ENCODE measurements around the gene ROR2. TPM values are rescaled to one million over a fixed set of nuclear protein-coding genes. Genes with fewer than 3 reads are reported as not detected.
A peak's percentile ranks its signal among the peaks of the same experiment; 100 is the strongest.

Gene ROR2
- total and polyA plus RNA-seq, 9 donors: 2.1 to 9.4 (median 4.6) TPM

DNA sequence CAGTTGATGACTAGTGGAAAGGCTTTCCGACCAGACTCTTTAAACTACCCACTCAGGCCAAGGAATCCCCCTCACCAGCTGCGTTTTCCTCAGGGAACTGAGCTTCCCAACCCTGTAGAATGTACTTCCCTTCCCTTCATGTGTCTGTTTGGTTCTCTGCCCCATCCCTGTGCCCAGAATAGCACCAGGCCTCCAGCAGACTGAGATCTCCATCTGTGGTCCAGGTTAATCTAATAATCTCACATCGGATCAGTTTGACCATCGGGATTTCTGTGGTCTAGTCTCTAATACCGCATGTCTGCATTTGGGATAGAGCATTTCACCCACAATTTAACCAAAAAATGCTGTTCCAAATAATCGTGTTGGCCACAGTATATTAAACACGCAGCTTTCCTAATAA lies 237.2 kb downstream of the ROR2 start:
- no peak for DNase-seq
- no peak overlapping the region for H3K27ac ChIP-seq (ENCODE audit: low read length)

DNA sequence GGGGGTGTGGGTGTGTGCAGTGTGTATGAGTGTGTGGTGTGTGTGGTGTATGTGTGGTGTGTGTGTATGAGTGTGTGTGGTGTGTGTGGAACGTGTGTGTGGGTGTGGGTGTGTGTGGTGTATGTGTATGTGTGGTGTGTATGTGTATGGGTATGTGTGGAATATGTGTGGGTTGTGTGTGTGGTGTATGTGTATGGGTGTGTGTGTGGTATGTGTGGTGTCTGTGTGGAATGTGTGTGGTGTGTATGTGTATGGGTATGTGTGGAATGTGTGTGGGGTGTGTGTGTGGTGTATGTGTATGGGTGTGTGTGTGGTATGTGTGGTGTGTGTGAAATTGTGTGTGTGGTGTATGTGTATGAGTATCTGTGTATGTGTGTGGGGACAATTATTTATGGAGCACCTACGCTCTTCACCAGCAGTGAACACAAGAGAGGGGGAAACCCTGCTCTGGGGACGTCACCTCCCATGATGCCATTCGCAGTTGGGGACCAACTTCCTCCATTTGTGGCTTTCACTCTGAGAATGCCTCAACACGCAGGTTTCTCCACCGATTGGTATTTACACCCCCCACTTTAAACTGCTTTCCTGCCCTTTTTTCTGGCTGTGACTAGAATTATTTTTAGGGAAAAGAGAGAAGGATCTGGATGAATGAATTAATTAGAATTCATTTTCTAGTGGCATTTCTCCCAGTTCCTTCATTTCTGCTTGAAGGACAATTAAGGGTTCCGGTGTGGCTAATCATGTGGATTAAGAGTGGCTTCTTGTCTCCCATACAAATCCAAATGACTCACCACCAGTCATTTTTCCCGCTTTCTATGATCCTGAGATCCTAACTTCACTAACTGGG lies 238.1 kb downstream of the ROR2 start:
- WGBS (ENCODE audit: insufficient coverage): 52% methylated on average over 2 of the region's 8 CpGs
- Histone ChIP-seq H3K27ac (ENCODE audit: low read length) (no peak overlapping the region), H3K4me3 (ENCODE audit: low read length) (no peak overlapping the region), H3K9me3 (replicated peaks; ENCODE audit: control insufficient read depth, low read depth, low read length) (peaks cover 7% of the 10 kb centered on the region), H3K27me3 (ENCODE audit: control insufficient read depth, insufficient read depth, low read length) (no peaks in the 10 kb centered on the region), H3K36me3 (ENCODE audit: control insufficient read depth, insufficient read depth, low read length) (no peaks in the 10 kb centered on the region), H3K4me1 (ENCODE audit: control insufficient read depth, insufficient read depth, low read length) (peaks cover 4% of the 10 kb centered on the region)
- peak; percentile 45 for DNase-seq

More for the DNA sequence above, 237.2 kb downstream of the ROR2 start:
- no peak overlapping the region for H3K4me3 ChIP-seq (ENCODE audit: low read length)
- H3K9me3 ChIP-seq (replicated peaks; ENCODE audit: control insufficient read depth, low read depth, low read length): peaks cover 7% of the 10 kb centered on the region
- no peaks in the 10 kb centered on the region for H3K36me3 ChIP-seq (ENCODE audit: control insufficient read depth, insufficient read depth, low read length)
- peaks cover 4% of the 10 kb centered on the region for H3K4me1 ChIP-seq (ENCODE audit: control insufficient read depth, insufficient read depth, low read length)
- no peaks in the 10 kb centered on the region for H3K27me3 ChIP-seq (ENCODE audit: control insufficient read depth, insufficient read depth, low read length)
- WGBS (ENCODE audit: insufficient coverage): 61% methylated on average over 3 of the region's 7 CpGs

DNA sequence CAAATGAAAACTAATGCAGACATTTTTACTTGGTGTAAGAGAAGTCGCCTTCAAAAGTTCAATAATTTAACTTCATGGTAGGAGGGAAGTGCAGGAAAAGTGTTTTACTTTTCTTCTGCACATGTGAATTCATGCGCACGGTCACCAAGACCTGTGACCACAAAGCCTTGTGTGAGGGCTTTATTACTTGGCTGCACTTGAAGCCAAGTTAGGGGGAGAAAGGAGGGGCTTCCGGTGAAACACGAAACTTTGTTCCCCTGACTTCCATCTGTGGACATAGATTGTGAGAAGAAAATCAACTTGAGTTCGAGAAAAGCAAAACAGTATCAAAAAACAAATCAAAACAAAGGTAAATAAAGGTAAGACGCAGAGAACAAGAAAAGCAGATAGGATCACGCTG lies 239.9 kb downstream of the ROR2 start:
- Histone ChIP-seq H3K4me1 (ENCODE audit: control insufficient read depth, insufficient read depth, low read length) (peaks cover 4% of the 10 kb centered on the region), H3K4me3 (ENCODE audit: low read length) (no peak overlapping the region), H3K9me3 (replicated peaks; ENCODE audit: control insufficient read depth, low read depth, low read length) (peaks cover 13% of the 10 kb centered on the region), H3K27ac (ENCODE audit: low read length) (no peak overlapping the region), H3K36me3 (ENCODE audit: control insufficient read depth, insufficient read depth, low read length) (no peaks in the 10 kb centered on the region), H3K27me3 (ENCODE audit: control insufficient read depth, insufficient read depth, low read length) (no peaks in the 10 kb centered on the region)
- WGBS (ENCODE audit: insufficient coverage): 52% methylated on average over 4 of the region's 8 CpGs
- peak; percentile 20 for DNase-seq

DNA sequence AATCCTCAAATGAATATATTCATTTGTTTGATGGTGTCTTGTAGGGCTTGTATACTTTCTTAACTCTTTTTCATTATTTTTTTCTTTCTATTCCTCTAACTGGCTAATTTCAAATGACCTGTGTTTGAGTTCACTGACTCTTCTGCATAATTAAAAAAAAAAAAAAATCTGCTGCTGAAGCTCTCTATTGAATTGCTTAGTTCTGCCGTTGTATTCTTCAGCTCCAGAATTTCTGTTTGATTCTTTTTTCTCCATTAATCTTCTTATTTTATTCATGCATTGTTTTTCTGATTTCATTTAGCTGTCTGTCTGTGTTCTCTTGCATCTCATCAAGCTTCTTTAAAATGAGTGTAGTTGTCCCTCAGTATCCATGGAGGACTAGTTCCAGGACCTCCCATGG lies 244.6 kb downstream of the ROR2 start:
- Histone ChIP-seq H3K27me3 (ENCODE audit: control insufficient read depth, insufficient read depth, low read length) (no peaks in the 10 kb centered on the region), H3K36me3 (ENCODE audit: control insufficient read depth, insufficient read depth, low read length) (no peaks in the 10 kb centered on the region), H3K27ac (ENCODE audit: low read length) (no peak overlapping the region), H3K9me3 (replicated peaks; ENCODE audit: control insufficient read depth, low read depth, low read length) (peaks cover 13% of the 10 kb centered on the region), H3K4me3 (ENCODE audit: low read length) (no peak overlapping the region), H3K4me1 (ENCODE audit: control insufficient read depth, insufficient read depth, low read length) (no peaks in the 10 kb centered on the region)
- no CpG with 5 or more reads among the region's 1 CpG for WGBS (ENCODE audit: insufficient coverage)
- no peak for DNase-seq

DNA sequence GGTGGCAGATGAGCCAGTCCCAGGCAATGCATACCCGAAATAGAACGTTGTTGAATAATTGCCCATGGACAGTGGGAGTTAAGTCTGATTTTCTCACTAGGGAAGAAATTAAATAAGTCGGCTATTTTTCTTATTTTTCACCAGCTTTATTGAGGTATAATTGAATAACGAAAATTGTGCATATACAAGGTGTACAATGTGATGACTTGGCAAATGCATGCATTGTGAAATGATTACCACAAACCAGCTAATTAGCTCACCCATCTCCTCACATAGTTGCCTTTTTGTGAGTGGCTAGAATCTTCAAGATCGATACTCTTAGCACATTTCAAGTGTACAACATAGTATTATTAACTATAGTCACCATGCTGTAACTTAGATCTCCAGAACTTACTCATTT lies 249.6 kb downstream of the ROR2 start:
- 83% methylated on average over 2 of the region's 5 CpGs for WGBS (ENCODE audit: insufficient coverage)

DNA sequence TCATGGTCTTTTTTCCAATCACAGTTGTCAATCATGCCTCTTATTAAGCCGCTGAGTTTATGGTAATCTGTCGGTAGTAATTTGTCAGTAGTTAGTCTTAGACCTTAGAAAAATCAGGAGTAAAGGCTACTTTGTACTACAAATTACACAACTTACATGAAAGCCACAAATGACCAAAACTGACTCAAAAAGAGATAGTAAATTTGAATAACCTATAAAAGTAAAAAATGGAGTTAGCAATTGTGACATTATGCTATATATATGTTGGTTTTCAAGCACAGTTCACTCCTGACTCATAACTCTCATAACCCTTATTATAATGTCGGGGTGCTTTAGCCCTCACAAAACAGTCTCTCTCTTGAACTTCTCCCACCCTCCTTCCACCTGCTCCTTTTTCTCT lies 251.8 kb downstream of the ROR2 start:
- Histone ChIP-seq H3K4me3 (ENCODE audit: low read length) (no peak overlapping the region), H3K4me1 (ENCODE audit: control insufficient read depth, insufficient read depth, low read length) (no peaks in the 10 kb centered on the region), H3K36me3 (ENCODE audit: control insufficient read depth, insufficient read depth, low read length) (no peaks in the 10 kb centered on the region), H3K9me3 (replicated peaks; ENCODE audit: control insufficient read depth, low read depth, low read length) (no peaks in the 10 kb centered on the region), H3K27ac (ENCODE audit: low read length) (no peak overlapping the region), H3K27me3 (ENCODE audit: control insufficient read depth, insufficient read depth, low read length) (no peaks in the 10 kb centered on the region)
- DNase-seq: no peak
- WGBS (ENCODE audit: insufficient coverage): 100% methylated on average over 1 of the region's 3 CpGs

More for the DNA sequence above, 249.6 kb downstream of the ROR2 start:
- H3K27ac ChIP-seq (ENCODE audit: low read length): no peak overlapping the region
- no peak for DNase-seq
- H3K4me3 ChIP-seq (ENCODE audit: low read length): no peak overlapping the region
- peaks cover 3% of the 10 kb centered on the region for H3K9me3 ChIP-seq (replicated peaks; ENCODE audit: control insufficient read depth, low read depth, low read length)
- H3K36me3 ChIP-seq (ENCODE audit: control insufficient read depth, insufficient read depth, low read length): no peaks in the 10 kb centered on the region
- no peaks in the 10 kb centered on the region for H3K4me1 ChIP-seq (ENCODE audit: control insufficient read depth, insufficient read depth, low read length)
- no peaks in the 10 kb centered on the region for H3K27me3 ChIP-seq (ENCODE audit: control insufficient read depth, insufficient read depth, low read length)

DNA sequence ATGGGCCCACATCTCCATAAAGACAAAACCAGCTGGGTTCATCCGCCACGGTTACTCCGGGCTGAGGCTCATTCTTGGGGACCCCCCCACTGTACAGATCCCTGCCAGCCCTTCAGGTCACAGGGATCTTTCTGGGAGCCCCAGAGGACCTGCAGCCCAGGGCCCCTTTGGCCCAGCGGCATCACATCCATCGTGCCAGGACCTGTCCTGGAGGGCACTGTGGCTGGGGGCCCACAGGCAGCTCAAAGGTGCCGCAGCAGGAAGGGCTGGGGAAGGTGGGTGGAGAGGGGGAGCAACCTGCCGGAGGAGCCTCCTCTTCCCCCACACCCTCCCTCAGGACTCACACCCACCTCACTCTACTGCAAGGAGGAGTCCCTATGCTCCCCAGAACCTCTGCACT lies 252.8 kb downstream of the ROR2 start:
- no peaks in the 10 kb centered on the region for H3K27me3 ChIP-seq (ENCODE audit: control insufficient read depth, insufficient read depth, low read length)
- 89% methylated on average over 3 of the region's 7 CpGs for WGBS (ENCODE audit: insufficient coverage)

DNA sequence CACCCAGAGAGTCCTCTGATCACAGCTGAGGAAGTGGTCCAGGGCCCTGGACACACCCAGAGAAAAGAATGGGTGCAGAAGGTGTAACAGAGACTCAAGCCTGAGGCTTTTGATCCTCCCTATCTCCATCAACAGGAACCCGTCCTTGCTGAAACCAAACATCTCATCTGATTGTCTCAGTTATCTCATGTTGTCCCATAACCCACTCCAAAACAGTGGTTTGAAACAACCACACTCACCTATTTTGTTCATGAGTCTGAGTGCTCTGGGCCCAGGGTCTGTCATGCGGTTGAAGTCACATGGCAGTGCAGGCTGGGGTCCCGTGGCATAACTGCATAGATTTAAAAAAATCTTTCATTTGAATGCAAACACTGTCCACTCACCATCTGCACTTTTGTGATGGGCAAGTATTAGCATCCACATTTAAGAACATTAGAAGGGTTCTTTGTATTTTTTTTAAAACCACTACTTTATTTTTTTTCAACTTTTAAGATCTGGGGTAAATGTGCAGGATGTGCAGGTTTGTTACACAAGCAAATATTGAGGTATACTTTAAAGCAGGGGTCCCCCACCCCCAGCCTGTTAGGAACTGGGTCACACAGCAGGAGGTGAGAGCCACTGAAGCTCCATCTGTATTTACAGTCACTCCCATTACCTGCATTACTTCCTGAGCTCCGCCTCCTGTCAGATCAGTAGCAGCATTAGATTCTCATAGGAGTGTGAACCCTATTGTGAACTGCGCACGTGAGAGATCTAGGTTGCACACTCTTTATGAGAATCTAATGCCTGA lies 255.8 kb downstream of the ROR2 start:
- Histone ChIP-seq H3K9me3 (replicated peaks; ENCODE audit: control insufficient read depth, low read depth, low read length) (no peaks in the 10 kb centered on the region), H3K36me3 (ENCODE audit: control insufficient read depth, insufficient read depth, low read length) (no peaks in the 10 kb centered on the region), H3K27ac (ENCODE audit: low read length) (no peak overlapping the region), H3K4me3 (ENCODE audit: low read length) (no peak overlapping the region), H3K27me3 (ENCODE audit: control insufficient read depth, insufficient read depth, low read length) (no peaks in the 10 kb centered on the region), H3K4me1 (ENCODE audit: control insufficient read depth, insufficient read depth, low read length) (no peaks in the 10 kb centered on the region)
- WGBS (ENCODE audit: insufficient coverage): 77% methylated on average over 2 of the region's 6 CpGs
- DNase-seq: no peak

More for the DNA sequence above, 252.8 kb downstream of the ROR2 start:
- Histone ChIP-seq H3K36me3 (ENCODE audit: control insufficient read depth, insufficient read depth, low read length) (no peaks in the 10 kb centered on the region), H3K4me1 (ENCODE audit: control insufficient read depth, insufficient read depth, low read length) (no peaks in the 10 kb centered on the region), H3K4me3 (ENCODE audit: low read length) (no peak overlapping the region), H3K9me3 (replicated peaks; ENCODE audit: control insufficient read depth, low read depth, low read length) (no peaks in the 10 kb centered on the region), H3K27ac (ENCODE audit: low read length) (no peak overlapping the region)
- DNase-seq: no peak

DNA sequence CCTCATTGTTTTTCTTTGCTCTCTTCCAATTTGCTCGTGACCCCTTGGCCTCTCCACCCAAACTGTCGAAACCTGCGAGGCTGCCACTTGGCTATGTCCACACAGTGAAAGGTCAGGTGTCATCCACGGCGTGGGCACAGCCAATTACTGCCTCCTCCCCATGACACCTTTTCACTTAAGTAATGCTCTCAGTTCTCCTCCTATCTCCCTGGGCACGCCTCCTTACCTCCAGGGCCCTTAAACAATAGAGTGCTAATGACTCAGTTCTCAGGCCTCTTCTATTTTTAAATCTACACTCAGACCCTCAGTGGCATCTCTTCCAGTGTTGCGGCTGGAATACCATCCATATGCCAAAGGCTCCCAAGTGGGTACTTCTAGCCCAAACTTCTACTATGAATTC lies 256.8 kb downstream of the ROR2 start:
- H3K27me3 ChIP-seq (ENCODE audit: control insufficient read depth, insufficient read depth, low read length): no peaks in the 10 kb centered on the region
- no peak for DNase-seq
- no peak overlapping the region for H3K27ac ChIP-seq (ENCODE audit: low read length)
- H3K4me3 ChIP-seq (ENCODE audit: low read length): no peak overlapping the region
- no peaks in the 10 kb centered on the region for H3K36me3 ChIP-seq (ENCODE audit: control insufficient read depth, insufficient read depth, low read length)
- 64% methylated on average over 7 of the region's 7 CpGs for WGBS (ENCODE audit: insufficient coverage)
- H3K9me3 ChIP-seq (replicated peaks; ENCODE audit: control insufficient read depth, low read depth, low read length): no peaks in the 10 kb centered on the region
- no peaks in the 10 kb centered on the region for H3K4me1 ChIP-seq (ENCODE audit: control insufficient read depth, insufficient read depth, low read length)

DNA sequence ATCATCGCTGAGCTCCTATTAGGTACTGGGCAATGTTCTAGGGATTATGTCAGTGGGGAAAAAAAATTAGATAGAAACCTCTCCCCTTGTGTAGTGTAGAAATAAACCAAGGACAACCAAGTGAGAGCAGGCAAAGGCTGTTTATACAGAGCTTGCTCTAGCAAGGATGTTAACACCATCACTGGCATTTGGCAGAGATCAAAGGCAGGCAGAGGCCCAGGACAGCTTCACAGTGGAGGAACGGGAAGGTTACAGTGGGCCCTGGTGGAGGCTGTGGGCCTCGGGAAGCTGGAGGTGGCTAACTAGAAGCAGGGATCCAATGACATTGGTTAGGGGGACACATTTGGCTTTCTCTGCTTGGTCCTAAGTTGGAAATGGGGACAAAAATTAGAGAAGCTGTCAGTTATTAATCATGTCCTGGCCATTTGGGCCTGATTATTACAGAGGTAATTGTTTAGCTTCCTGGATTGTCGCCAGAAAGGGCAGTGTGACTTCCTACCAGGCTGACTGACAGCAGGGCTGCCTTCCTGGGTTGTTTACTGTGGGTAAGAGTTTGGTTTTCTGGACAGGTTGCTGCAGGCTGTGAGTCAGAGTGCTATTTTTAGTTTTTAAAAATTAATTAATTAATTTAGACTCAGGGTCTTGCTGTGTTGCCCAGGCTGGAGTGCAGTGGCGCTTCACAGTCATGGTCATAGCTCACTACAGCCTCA lies 259.3 kb downstream of the ROR2 start:
- WGBS (ENCODE audit: insufficient coverage): 56% methylated on average over 3 of the region's 5 CpGs
- Histone ChIP-seq H3K4me3 (ENCODE audit: low read length) (no peak overlapping the region), H3K36me3 (ENCODE audit: control insufficient read depth, insufficient read depth, low read length) (no peaks in the 10 kb centered on the region), H3K4me1 (ENCODE audit: control insufficient read depth, insufficient read depth, low read length) (no peaks in the 10 kb centered on the region), H3K27ac (ENCODE audit: low read length) (no peak overlapping the region), H3K9me3 (replicated peaks; ENCODE audit: control insufficient read depth, low read depth, low read length) (no peaks in the 10 kb centered on the region), H3K27me3 (ENCODE audit: control insufficient read depth, insufficient read depth, low read length) (no peaks in the 10 kb centered on the region)
- DNase-seq: no peak

Data from muscle of leg (tissue), 11 donors.